Natural killer cell (primary cell): ENCODE results near the gene CSMD2. TPM values are rescaled to one million over a fixed set of nuclear protein-coding genes. Genes with fewer than 3 reads are reported as not detected.

Experiments used
- ATAC-seq, 3 donors: fragments of 150-1000 bp in 2 of 3; fragments of 200-7000 bp in 1 of 3; cut with Tn5 transposase; 1 replicate in 1 of 3; 2 replicates in 2 of 3; pipeline ENCODE4 v1.10.0; 2021; ENCODE audit warnings: mild to moderate bottlenecking in 2 of 3, moderate library complexity in 2 of 3
- DNase-seq, 2 donors: peaks; one replicate each; pipeline versions ENCODE4 v3.0.0 to v3.0.0-alpha.2; 2013 to 2021; ENCODE audit warnings: mixed read lengths in 1 of 2
- H3K27ac ChIP-seq: one replicate; pipeline ENCODE4 v1.5.1; 2013; ENCODE audit warnings: mild to moderate bottlenecking, low read length
- H3K27me3 ChIP-seq: one replicate; pipeline ENCODE4 v1.6.1; 2013; ENCODE audit warnings: low read length; ENCODE audit not compliant: control insufficient read depth, insufficient read depth
- H3K36me3 ChIP-seq: one replicate; pipeline ENCODE4 v1.6.1; 2013; ENCODE audit warnings: low read length; ENCODE audit not compliant: control insufficient read depth, insufficient read depth
- H3K4me1 ChIP-seq: one replicate; pipeline ENCODE4 v1.6.1; 2013; ENCODE audit warnings: low read length; ENCODE audit not compliant: control insufficient read depth, insufficient read depth
- H3K4me3 ChIP-seq: one replicate; pipeline ENCODE4 v1.5.1; 2013; ENCODE audit warnings: low read length
- H3K9me3 ChIP-seq: one replicate; pipeline ENCODE4 v1.6.1; 2013; ENCODE audit warnings: low read length; ENCODE audit not compliant: control insufficient read depth, insufficient read depth
- H3K27ac Mint-ChIP-seq, 2 donors: one replicate each; pipeline ENCODE4 v1.8.0; 2022; ENCODE audit warnings: mild to moderate bottlenecking in 2 of 2, mixed read lengths in 2 of 2, moderate library complexity in 1 of 2
- H3K27me3 Mint-ChIP-seq, 2 donors: one replicate each; pipeline ENCODE4 v1.8.0; 2022; ENCODE audit warnings: low read depth in 2 of 2, mixed read lengths in 2 of 2
- H3K36me3 Mint-ChIP-seq: one replicate; pipeline ENCODE4 v1.8.0; 2022; ENCODE audit warnings: mixed read lengths
- H3K4me1 Mint-ChIP-seq, 2 donors: one replicate each; pipeline ENCODE4 v1.8.0; 2022; ENCODE audit warnings: mixed read lengths in 2 of 2
- H3K4me3 Mint-ChIP-seq: one replicate; pipeline ENCODE4 v1.8.0; 2022; ENCODE audit warnings: mild to moderate bottlenecking, moderate library complexity, mixed read lengths
- H3K9me3 Mint-ChIP-seq, 2 donors: one replicate each; pipeline ENCODE4 v1.8.0; 2022; ENCODE audit warnings: mixed read lengths in 2 of 2
- WGBS: methylation state at CpG from one replicate; pipeline ENCODE4 v1.1.7; 2013; ENCODE audit warnings: missing lambda C conversion rate; ENCODE audit not compliant: insufficient coverage; 5-methylcytosine and 5-hydroxymethylcytosine counted together
- intact Hi-C: fragments of 100-400 bp; cut with micrococcal nuclease; formaldehyde crosslinking; loops from one replicate; pipeline ENCODE4 v1.14.2; 2022
- total RNA-seq, 4 donors: library from RNA; stranded (reverse); fragments of 120-200 nt in 1 of 4; gene quantifications; one replicate each; pipeline versions ENCODE4 v1.2.3 to v1.2.4, GENCODE V29; 2013 to 2022
- TF ChIP-seq, protein P1 (sequence below): fragments of 200-600 bp; IDR thresholded peaks from one replicate; pipeline ENCODE4 v1.8.0; 2022; ENCODE audit warnings: antibody characterized with exemption

CSMD2 gene
- total RNA-seq, 3 donors from 2014 or later (not counting 1 experiment from before 2014, with no cell fraction given), result not detected

DNA sequence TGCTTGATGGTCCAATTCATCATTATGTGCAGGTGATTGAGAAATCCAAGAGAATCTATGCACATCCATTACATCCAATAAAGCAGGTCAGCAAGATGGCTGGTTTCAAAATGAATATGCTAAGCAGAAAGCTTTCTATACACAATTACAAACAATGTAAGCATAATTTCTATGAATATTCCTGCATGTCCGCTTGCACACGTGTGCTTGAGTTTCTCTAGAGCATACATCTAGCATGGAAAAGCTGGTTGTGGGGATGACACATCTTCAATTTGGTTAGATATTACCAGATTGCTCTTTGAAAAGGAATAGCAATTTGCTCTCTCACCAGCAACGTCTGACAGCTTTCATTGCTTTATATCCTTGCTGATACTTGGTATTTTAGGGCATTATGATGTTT is 461.6 kb downstream of the CSMD2 start:
- no peaks in the 10 kb centered on the region for H3K9me3 ChIP-seq
- H3K27ac ChIP-seq, result no peak overlapping the region
- H3K4me3 ChIP-seq, result no peak overlapping the region
- no peak overlapping the region for H3K4me3 Mint-ChIP-seq
- no peaks in the 10 kb centered on the region for H3K4me1 Mint-ChIP-seq
- WGBS, result 80% methylated on average over 3 of the region's 3 CpGs
- no peak for DNase-seq
- H3K36me3 Mint-ChIP-seq, result no peaks in the 10 kb centered on the region
- peaks cover 2% of the 10 kb centered on the region for H3K27me3 ChIP-seq
- H3K27me3 Mint-ChIP-seq, result peaks cover 16 to 38% of the 10 kb centered on the region in 2 donors
- intact Hi-C loops, result no loop called here
- H3K4me1 ChIP-seq, result no peaks in the 10 kb centered on the region
- no peaks in the 10 kb centered on the region for H3K9me3 Mint-ChIP-seq
- no peak for ATAC-seq
- TF ChIP-seq, protein P1, sequence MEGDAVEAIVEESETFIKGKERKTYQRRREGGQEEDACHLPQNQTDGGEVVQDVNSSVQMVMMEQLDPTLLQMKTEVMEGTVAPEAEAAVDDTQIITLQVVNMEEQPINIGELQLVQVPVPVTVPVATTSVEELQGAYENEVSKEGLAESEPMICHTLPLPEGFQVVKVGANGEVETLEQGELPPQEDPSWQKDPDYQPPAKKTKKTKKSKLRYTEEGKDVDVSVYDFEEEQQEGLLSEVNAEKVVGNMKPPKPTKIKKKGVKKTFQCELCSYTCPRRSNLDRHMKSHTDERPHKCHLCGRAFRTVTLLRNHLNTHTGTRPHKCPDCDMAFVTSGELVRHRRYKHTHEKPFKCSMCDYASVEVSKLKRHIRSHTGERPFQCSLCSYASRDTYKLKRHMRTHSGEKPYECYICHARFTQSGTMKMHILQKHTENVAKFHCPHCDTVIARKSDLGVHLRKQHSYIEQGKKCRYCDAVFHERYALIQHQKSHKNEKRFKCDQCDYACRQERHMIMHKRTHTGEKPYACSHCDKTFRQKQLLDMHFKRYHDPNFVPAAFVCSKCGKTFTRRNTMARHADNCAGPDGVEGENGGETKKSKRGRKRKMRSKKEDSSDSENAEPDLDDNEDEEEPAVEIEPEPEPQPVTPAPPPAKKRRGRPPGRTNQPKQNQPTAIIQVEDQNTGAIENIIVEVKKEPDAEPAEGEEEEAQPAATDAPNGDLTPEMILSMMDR, result no peak
- no peaks in the 10 kb centered on the region for H3K36me3 ChIP-seq
- no peak overlapping the region for H3K27ac Mint-ChIP-seq

DNA sequence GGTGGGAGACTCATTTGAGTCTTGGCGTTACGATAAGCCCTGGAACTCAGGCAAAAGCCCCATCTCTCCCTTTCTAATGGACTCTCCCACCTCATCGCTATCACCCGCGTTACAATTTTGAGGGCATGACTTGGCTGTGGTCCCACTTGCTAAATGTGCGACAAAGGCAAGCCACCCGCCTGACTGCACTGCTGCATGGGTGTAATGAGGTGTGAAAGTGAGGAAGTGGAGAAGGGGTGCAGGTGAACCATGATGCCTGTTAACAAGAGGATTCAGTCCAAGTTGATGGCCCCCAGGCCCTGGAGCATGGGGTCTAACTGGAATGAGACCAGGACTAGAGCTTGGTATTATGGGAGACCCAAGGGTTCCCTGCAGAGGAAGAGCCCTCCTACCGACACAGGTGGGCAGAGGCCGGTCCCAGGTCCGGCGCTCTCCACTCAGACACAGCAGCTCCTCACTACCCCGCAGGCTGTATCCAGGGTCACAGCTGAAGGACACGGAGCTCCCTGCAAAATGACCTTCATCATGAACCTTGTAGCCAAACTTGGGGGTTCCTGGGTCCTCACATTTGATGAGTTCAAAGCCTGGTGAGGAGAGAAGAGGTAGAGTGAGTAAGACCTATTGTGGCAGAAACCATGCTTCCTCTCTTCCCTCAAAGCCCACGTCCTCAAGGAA is 466.5 kb downstream of the CSMD2 start:
- H3K4me3 Mint-ChIP-seq, result no peak overlapping the region
- no peak overlapping the region for H3K27ac Mint-ChIP-seq
- WGBS, result 95% methylated on average over 13 of the region's 14 CpGs
- H3K4me1 Mint-ChIP-seq, result no peaks in the 10 kb centered on the region
- ATAC-seq, result no peak
- no peak for DNase-seq
- Histone ChIP-seq H3K4me1 (no peaks in the 10 kb centered on the region), H3K9me3 (no peaks in the 10 kb centered on the region), H3K4me3 (no peak overlapping the region), H3K27me3 (peaks cover 1% of the 10 kb centered on the region), H3K36me3 (no peaks in the 10 kb centered on the region), H3K27ac (no peak overlapping the region)
- no peaks in the 10 kb centered on the region for H3K36me3 Mint-ChIP-seq
- intact Hi-C loops, result no loop called here
- TF ChIP-seq, protein P1, result no peak
- peaks cover 6 to 37% of the 10 kb centered on the region in 2 donors for H3K27me3 Mint-ChIP-seq
- H3K9me3 Mint-ChIP-seq, result no peaks in the 10 kb centered on the region

DNA sequence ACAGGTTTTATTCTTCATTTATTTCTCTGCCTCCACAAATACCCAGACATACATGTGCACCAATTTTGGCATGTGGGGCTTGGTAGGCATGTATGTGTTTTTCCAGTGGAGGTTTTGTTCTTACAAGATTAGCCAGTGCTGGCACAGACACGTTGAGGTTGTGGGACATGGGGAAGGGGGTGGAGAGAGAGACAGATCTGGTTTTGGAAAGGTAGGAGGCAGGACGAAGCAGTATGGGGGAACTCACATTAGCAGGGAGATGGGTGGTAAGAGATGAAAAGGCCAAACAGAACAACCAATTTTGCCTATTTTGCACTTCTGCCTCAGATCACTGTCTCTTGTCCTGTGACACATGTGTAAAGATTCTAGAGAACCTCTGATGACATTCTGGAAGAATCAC is 467.2 kb downstream of the CSMD2 start:
- H3K4me3 Mint-ChIP-seq, result no peak overlapping the region
- no peaks in the 10 kb centered on the region for H3K9me3 Mint-ChIP-seq
- no peak overlapping the region for H3K27ac Mint-ChIP-seq
- ATAC-seq, result no peak
- peaks cover 6 to 36% of the 10 kb centered on the region in 2 donors for H3K27me3 Mint-ChIP-seq
- TF ChIP-seq, protein P1, result no peak
- H3K9me3 ChIP-seq, result no peaks in the 10 kb centered on the region
- H3K27ac ChIP-seq, result no peak overlapping the region
- H3K36me3 Mint-ChIP-seq, result no peaks in the 10 kb centered on the region
- H3K4me1 ChIP-seq, result no peaks in the 10 kb centered on the region
- no peaks in the 10 kb centered on the region for H3K27me3 ChIP-seq
- DNase-seq, result no peak
- H3K4me1 Mint-ChIP-seq, result no peaks in the 10 kb centered on the region
- H3K36me3 ChIP-seq, result no peaks in the 10 kb centered on the region
- intact Hi-C loops, result no loop called here
- 79% methylated on average over 2 of the region's 2 CpGs for WGBS
- H3K4me3 ChIP-seq, result no peak overlapping the region

DNA sequence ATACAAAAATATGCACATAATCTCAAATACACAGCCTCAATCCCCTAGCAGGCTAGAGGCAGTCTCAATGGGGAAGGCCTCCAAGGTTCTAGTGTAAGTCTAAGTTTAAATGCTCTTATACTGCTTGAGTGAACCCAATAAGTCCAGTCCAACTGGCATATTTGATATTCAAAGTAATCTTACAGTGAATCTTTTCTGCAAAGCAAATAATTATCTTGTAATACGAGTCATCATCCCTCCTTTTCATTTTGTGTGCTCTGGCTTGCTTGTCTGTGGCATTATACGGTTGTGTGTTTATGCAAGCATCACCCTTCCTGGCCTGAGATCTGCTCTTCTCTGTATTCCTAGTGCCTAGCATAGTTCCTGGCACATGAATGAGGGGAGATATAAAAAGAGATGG is 468.1 kb downstream of the CSMD2 start:
- no peak overlapping the region for H3K27ac Mint-ChIP-seq
- WGBS, result 95% methylated on average over 2 of the region's 2 CpGs
- Histone ChIP-seq H3K4me3 (no peak overlapping the region), H3K4me1 (no peaks in the 10 kb centered on the region), H3K9me3 (no peaks in the 10 kb centered on the region), H3K27me3 (no peaks in the 10 kb centered on the region), H3K27ac (no peak overlapping the region), H3K36me3 (no peaks in the 10 kb centered on the region)
- ATAC-seq (no peak), DNase-seq (no peak)
- H3K9me3 Mint-ChIP-seq, result no peaks in the 10 kb centered on the region
- no peaks in the 10 kb centered on the region for H3K36me3 Mint-ChIP-seq
- peaks cover 6 to 36% of the 10 kb centered on the region in 2 donors for H3K27me3 Mint-ChIP-seq
- no peak overlapping the region for H3K4me3 Mint-ChIP-seq
- TF ChIP-seq, protein P1, result no peak
- intact Hi-C loops, result no loop called here
- H3K4me1 Mint-ChIP-seq, result no peaks in the 10 kb centered on the region
